ENCODE data around the gene DIS3.
A peak's percentile ranks its signal among the peaks of the same experiment; 100 is the strongest.
"Not testable (repeated sequence)": the region's sequence is repeated elsewhere in the genome, so short reads cannot be mapped to it uniquely, and the experiment has no call there.

Gene DIS3, protein sequence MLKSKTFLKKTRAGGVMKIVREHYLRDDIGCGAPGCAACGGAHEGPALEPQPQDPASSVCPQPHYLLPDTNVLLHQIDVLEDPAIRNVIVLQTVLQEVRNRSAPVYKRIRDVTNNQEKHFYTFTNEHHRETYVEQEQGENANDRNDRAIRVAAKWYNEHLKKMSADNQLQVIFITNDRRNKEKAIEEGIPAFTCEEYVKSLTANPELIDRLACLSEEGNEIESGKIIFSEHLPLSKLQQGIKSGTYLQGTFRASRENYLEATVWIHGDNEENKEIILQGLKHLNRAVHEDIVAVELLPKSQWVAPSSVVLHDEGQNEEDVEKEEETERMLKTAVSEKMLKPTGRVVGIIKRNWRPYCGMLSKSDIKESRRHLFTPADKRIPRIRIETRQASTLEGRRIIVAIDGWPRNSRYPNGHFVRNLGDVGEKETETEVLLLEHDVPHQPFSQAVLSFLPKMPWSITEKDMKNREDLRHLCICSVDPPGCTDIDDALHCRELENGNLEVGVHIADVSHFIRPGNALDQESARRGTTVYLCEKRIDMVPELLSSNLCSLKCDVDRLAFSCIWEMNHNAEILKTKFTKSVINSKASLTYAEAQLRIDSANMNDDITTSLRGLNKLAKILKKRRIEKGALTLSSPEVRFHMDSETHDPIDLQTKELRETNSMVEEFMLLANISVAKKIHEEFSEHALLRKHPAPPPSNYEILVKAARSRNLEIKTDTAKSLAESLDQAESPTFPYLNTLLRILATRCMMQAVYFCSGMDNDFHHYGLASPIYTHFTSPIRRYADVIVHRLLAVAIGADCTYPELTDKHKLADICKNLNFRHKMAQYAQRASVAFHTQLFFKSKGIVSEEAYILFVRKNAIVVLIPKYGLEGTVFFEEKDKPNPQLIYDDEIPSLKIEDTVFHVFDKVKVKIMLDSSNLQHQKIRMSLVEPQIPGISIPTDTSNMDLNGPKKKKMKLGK

DNA sequence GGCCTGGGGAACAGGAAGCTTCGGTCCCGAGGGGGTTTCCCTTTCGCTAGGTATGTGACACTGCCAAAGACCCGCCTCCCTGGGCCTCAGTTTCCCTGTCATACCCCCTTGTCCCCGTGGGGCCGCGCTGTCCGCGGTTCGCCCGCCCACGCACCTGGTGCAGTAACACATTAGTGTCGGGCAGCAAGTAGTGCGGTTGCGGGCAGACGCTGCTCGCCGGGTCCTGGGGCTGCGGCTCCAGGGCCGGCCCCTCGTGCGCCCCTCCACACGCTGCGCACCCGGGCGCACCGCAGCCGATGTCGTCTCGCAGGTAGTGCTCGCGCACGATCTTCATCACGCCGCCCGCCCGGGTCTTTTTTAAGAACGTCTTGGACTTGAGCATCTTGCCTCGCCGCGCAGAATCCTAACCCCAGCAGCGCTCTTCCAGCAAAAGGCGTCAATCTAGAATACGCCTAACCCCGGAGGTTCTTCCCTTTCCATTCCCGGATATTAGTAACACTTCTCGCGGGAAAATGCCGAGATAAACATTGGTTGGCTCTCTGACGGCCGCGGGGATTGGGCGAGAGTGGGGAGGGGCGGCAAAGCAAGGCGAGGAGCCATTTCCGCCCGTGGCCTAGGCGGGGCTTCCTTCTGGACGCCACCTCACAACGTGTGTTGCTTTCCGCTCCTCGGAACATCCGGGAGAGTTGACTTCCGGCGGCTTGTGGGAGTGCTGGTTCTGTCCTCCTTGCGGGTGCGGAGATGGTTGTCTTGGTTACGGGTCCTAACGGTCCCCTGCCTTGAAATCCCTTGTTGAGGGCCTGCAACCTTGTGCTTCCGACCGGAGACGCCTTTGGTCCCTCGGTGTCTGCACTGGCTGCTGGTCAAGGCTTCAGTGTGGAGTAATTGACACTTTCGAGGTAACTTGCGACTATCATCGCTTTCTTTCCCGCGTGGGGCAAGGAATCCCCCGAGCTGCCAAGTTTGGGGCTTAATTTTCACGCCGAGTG, at the start of gene DIS3, which contains the start of gene PIBF1:
TSS of gene DIS3 (minus strand) at position 450 of the 989 bp plus-strand sequence. CDS start at position 382, 68 bp downstream.
TSS of gene PIBF1 (plus strand) at position 683 of the 989 bp plus-strand sequence. CDS start 1,337 bp downstream, outside the sequence.
- H3K4me3 ChIP-seq (ENCODE audit: low read depth, low read length) = peak within 1 kb of the TSS; percentile 97
- H3K27ac ChIP-seq (ENCODE audit: low read depth, low read length) = peak within 1 kb of the TSS; percentile 91
- peaks cover 8% of the 10 kb centered on the region for H3K4me1 ChIP-seq (ENCODE audit: control insufficient read depth, insufficient read depth, low read length)
- H3K36me3 ChIP-seq (ENCODE audit: control insufficient read depth, insufficient read depth, low read length) = peaks cover 35% of the 10 kb centered on the region
- no peaks in the 10 kb centered on the region for H3K27me3 ChIP-seq (ENCODE audit: control insufficient read depth, insufficient read depth, low read length)
- no peaks in the 10 kb centered on the region for H3K9me3 ChIP-seq (ENCODE audit: control insufficient read depth, insufficient read depth, low read depth, low read length)
- H3K9ac ChIP-seq (ENCODE audit: low read length) = peak within 1 kb of the TSS; percentile 96

DNA sequence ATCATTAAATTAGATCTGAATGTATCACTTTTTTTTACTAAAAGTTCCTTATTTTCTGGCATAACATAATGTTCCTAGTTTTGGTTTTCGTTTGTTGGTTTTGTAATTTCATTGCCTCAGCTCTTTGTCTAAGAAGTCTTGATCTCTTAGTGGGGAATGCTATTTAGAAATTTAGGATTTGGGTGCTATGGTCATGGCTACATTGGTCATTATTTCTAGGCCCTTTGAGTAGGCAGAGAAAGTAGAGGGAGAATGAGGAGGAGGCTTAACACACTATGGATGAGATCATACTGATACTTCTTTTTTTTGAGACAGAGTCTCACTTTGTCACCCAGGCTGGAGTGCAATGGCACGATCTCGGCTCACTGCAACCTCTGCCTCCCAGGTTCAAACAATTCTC, 42.0 kb upstream of the DIS3 start:
- no peak overlapping the region for H3K9ac ChIP-seq (ENCODE audit: low read length)
- H3K9me3 ChIP-seq (ENCODE audit: control insufficient read depth, insufficient read depth, low read depth, low read length) = no peaks in the 10 kb centered on the region
- peaks cover 21% of the 10 kb centered on the region for H3K36me3 ChIP-seq (ENCODE audit: control insufficient read depth, insufficient read depth, low read length)
- H3K4me1 ChIP-seq (ENCODE audit: control insufficient read depth, insufficient read depth, low read length) = peaks cover 11% of the 10 kb centered on the region
- H3K4me3 ChIP-seq (ENCODE audit: low read depth, low read length) = no peak overlapping the region
- no peaks in the 10 kb centered on the region for H3K27me3 ChIP-seq (ENCODE audit: control insufficient read depth, insufficient read depth, low read length)
- H3K27ac ChIP-seq (ENCODE audit: low read depth, low read length) = no peak overlapping the region

DNA sequence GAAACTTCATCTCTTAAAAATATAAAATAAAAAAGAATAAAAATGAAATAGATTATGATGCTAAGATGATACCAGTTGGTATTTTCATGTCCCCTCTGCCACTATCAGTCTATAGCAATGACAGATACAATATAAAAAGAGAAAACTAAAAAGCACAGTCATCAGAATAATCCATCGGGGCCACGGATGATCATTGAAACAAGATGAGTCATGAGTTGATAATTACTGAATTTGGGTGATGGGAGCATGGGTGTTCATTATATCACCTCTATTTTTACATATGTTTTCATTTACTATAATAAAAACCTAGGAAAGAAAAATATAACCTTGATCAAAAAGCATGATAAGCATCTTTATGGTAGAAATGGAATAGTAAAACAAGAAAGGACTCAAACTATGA, 41.4 kb upstream of the DIS3 start:
- H3K4me1 ChIP-seq (ENCODE audit: control insufficient read depth, insufficient read depth, low read length) = peaks cover 11% of the 10 kb centered on the region
- H3K9me3 ChIP-seq (ENCODE audit: control insufficient read depth, insufficient read depth, low read depth, low read length) = no peaks in the 10 kb centered on the region
- H3K27me3 ChIP-seq (ENCODE audit: control insufficient read depth, insufficient read depth, low read length) = no peaks in the 10 kb centered on the region
- H3K27ac ChIP-seq (ENCODE audit: low read depth, low read length) = no peak overlapping the region
- H3K36me3 ChIP-seq (ENCODE audit: control insufficient read depth, insufficient read depth, low read length) = peaks cover 22% of the 10 kb centered on the region
- no peak overlapping the region for H3K4me3 ChIP-seq (ENCODE audit: low read depth, low read length)
- H3K9ac ChIP-seq (ENCODE audit: low read length) = no peak overlapping the region

DNA sequence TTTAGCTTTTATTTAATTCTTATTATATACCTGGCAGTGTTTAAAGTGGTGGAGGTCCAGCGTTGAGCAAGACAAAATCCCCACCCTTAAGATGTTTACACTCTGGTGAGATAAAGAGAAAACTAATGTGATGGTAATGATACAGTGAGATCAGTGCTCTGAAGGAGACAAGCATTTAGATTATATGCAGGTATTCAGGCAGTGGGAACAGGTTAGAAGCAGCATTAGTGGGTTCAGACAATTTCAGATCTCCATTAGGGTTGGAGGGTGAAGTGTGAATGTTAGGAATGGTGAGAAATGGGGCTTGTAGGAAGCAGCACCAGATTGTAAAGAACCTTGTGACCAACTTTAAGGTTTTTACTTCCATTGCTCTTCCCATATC, 39.2 kb upstream of the DIS3 start:
- no peaks in the 10 kb centered on the region for H3K9me3 ChIP-seq (ENCODE audit: control insufficient read depth, insufficient read depth, low read depth, low read length)
- no peak overlapping the region for H3K4me3 ChIP-seq (ENCODE audit: low read depth, low read length)
- H3K27ac ChIP-seq (ENCODE audit: low read depth, low read length) = peak overlapping the region; percentile 41; the same call in 1 of the 2 replicates
- H3K4me1 ChIP-seq (ENCODE audit: control insufficient read depth, insufficient read depth, low read length) = peaks cover 11% of the 10 kb centered on the region
- H3K9ac ChIP-seq (ENCODE audit: low read length) = no peak overlapping the region
- peaks cover 13% of the 10 kb centered on the region; the same call in 1 of the 2 replicates for H3K36me3 ChIP-seq (ENCODE audit: control insufficient read depth, insufficient read depth, low read length)
- H3K27me3 ChIP-seq (ENCODE audit: control insufficient read depth, insufficient read depth, low read length) = no peaks in the 10 kb centered on the region

DNA sequence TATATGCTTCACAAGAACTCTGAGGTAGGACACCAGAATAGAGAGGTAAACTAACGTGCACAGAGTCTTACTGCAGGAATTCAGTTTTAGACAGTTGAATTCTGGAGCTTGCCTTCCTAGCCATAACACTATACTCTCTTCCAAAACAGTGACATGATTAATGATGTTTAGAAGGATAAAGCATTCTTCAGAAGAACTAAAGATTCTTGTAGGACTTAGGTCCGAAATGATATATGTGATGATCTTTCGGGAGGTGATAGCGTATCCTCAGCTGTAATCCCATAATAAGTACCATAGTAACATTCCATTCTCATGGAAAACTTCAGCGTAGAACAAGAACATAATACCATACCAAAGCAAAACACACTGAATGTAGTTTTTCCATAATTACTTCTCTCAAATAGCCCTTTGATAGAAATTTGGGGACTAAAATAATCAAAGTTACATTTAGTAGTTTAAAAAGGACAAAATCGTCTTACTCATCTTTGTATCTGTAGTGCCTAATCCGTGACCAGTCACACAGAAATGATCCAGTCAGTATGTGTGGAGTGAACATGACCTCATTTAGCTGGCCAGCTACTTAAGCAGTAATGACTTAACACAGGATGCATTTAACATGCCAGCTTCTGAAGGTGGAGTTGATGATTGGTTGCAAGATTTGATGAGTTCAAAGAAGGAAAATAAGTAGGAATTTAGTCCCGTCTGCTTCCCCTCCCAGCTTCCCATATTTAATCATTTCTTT, 38.6 kb upstream of the DIS3 start:
- H3K36me3 ChIP-seq (ENCODE audit: control insufficient read depth, insufficient read depth, low read length) = peaks cover 13% of the 10 kb centered on the region; the same call in 1 of the 2 replicates
- no peaks in the 10 kb centered on the region for H3K27me3 ChIP-seq (ENCODE audit: control insufficient read depth, insufficient read depth, low read length)
- no peak overlapping the region for H3K27ac ChIP-seq (ENCODE audit: low read depth, low read length)
- no peak overlapping the region for H3K4me3 ChIP-seq (ENCODE audit: low read depth, low read length)
- no peaks in the 10 kb centered on the region for H3K9me3 ChIP-seq (ENCODE audit: control insufficient read depth, insufficient read depth, low read depth, low read length)
- no peak overlapping the region for H3K9ac ChIP-seq (ENCODE audit: low read length)
- peaks cover 11% of the 10 kb centered on the region for H3K4me1 ChIP-seq (ENCODE audit: control insufficient read depth, insufficient read depth, low read length)

DNA sequence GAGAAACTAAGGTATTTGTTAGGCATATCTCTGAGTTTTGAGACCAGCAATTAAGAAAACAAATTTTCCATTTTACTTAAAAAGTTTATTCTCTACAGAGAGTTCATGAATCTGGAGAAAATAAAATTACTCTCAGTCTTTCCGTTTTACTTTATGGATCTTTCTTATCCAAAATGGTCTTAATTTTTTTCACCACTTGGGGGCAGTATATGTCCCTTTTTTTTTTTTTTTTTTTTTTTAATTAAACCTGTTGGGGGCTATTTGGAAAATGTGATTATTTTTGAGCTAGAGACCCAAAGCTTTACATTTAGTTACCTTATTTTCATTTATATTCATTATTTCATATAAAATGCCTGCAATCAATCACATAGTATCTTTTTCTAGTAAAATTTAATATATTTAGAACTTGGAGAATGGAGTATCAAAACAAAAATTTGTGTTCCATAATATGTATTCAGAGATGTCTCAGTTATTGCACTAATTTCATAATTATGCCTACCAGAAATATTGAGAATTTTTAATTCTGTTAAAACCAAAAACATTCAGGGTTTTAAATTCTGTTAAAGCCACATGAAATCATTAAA, 27.3 kb upstream of the DIS3 start:
- Histone ChIP-seq H3K4me1 (ENCODE audit: control insufficient read depth, insufficient read depth, low read length) (no peaks in the 10 kb centered on the region), H3K4me3 (ENCODE audit: low read depth, low read length) (no peak overlapping the region), H3K27me3 (ENCODE audit: control insufficient read depth, insufficient read depth, low read length) (no peaks in the 10 kb centered on the region)

DNA sequence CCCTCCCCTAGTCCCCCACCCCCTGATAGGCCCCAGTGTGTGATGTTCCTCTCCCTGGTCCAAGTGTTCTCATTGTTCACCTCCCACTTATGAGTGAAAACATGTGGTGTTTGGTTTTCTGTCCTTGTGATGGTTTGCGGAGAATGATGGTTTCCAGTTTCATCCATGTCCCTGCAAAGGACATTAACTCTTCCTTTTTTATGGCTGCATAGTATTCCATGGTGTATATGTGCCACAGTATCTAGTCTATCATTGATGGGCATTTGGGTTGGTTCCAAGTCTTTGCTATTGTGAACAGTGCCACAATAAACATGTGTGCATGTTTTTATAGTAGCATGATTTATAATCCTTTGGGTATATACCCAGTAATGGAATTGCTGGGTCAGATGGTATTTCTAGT, 24.8 kb upstream of the DIS3 start:
- H3K4me1 ChIP-seq (ENCODE audit: control insufficient read depth, insufficient read depth, low read length); H3K27ac ChIP-seq (ENCODE audit: low read depth, low read length); H3K36me3 ChIP-seq (ENCODE audit: control insufficient read depth, insufficient read depth, low read length); H3K9ac ChIP-seq (ENCODE audit: low read length); H3K4me3 ChIP-seq (ENCODE audit: low read depth, low read length); H3K9me3 ChIP-seq (ENCODE audit: control insufficient read depth, insufficient read depth, low read depth, low read length); H3K27me3 ChIP-seq (ENCODE audit: control insufficient read depth, insufficient read depth, low read length): not testable (repeated sequence)

More for the DNA sequence above, 27.3 kb upstream of the DIS3 start:
- H3K9ac ChIP-seq (ENCODE audit: low read length) = no peak overlapping the region
- peaks cover 3% of the 10 kb centered on the region; the same call in 1 of the 2 replicates for H3K36me3 ChIP-seq (ENCODE audit: control insufficient read depth, insufficient read depth, low read length)
- no peaks in the 10 kb centered on the region for H3K9me3 ChIP-seq (ENCODE audit: control insufficient read depth, insufficient read depth, low read depth, low read length)
- no peak overlapping the region for H3K27ac ChIP-seq (ENCODE audit: low read depth, low read length)

DNA sequence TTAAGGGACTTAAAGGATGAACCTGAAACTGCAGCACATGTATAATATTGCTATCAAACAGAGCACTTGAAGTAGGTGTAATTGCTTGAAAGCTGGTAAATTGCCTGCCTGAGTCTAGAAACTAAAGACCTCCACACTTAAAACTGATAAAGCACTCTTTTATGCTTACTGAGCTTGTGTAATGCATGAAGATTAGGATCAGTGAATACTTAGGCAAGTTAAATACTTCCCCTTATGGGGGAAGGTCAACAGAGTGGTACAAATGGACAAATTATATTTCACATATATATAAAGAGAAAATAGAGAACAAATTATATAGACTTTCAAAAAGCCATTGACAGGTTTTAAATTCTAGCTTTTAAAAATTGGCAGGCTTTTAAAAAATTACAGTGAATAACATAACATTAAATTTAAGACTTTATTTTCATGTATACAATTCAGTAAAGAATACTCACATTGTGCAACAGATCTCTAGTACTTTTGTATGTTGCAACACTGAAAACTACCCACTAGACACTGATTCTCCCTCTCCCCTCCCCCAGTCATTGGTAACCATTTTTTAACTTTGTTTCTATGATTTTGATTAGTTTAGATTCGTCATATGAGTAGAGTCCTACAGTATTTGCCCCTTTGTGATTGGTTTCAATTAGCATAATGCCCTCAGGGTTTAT, 24.1 kb upstream of the DIS3 start:
- Histone ChIP-seq H3K4me1 (ENCODE audit: control insufficient read depth, insufficient read depth, low read length) (no peaks in the 10 kb centered on the region), H3K36me3 (ENCODE audit: control insufficient read depth, insufficient read depth, low read length) (0 out of 2 replicates have a peak, but pooled peaks cover 3% of the 10 kb centered on the region), H3K27me3 (ENCODE audit: control insufficient read depth, insufficient read depth, low read length) (no peaks in the 10 kb centered on the region), H3K9ac (ENCODE audit: low read length) (no peak overlapping the region), H3K9me3 (ENCODE audit: control insufficient read depth, insufficient read depth, low read depth, low read length) (no peaks in the 10 kb centered on the region), H3K4me3 (ENCODE audit: low read depth, low read length) (no peak overlapping the region), H3K27ac (ENCODE audit: low read depth, low read length) (no peak overlapping the region)

DNA sequence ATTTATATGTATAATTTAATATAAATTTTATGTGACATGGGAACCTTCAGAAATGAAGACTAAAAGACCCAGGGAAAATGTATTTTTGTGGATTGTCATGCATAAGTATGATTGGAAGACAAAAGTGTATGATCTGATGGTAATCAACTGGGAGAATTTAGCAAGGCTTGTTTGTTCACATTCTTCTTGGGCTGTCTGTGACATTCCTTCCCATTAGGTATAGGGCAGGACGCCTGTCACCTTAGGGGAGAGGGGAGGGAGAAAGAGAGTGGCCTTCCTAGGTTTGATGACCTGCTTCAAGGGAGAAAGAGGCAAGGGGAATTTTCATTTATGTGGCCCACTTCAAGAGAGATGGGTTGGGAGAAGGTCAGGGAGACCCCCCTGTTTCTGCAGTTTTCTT, 22.6 kb upstream of the DIS3 start:
- H3K4me3 ChIP-seq (ENCODE audit: low read depth, low read length) = no peak overlapping the region
- no peak overlapping the region for H3K9ac ChIP-seq (ENCODE audit: low read length)
- no peak overlapping the region for H3K27ac ChIP-seq (ENCODE audit: low read depth, low read length)
- no peaks in the 10 kb centered on the region for H3K9me3 ChIP-seq (ENCODE audit: control insufficient read depth, insufficient read depth, low read depth, low read length)
- H3K36me3 ChIP-seq (ENCODE audit: control insufficient read depth, insufficient read depth, low read length) = 0 out of 2 replicates have a peak, but pooled peaks cover 3% of the 10 kb centered on the region
- H3K4me1 ChIP-seq (ENCODE audit: control insufficient read depth, insufficient read depth, low read length) = no peaks in the 10 kb centered on the region
- no peaks in the 10 kb centered on the region for H3K27me3 ChIP-seq (ENCODE audit: control insufficient read depth, insufficient read depth, low read length)

Measured in HUES6 (cell line).